Progenitor cell of endocrine pancreas (in vitro differentiated cells): ENCODE data around the gene KLHDC8A. TPM values are rescaled to one million over a fixed set of nuclear protein-coding genes. Genes with fewer than 3 reads are reported as not detected.

Experiments
- DNase-seq: peaks from one replicate; pipeline ENCODE4 v3.0.0; 2021; ENCODE audit warnings: low spot score; ENCODE audit not compliant: unreplicated experiment
- H3K27ac Mint-ChIP-seq: 2 replicates; pipeline ENCODE4 v1.8.0; 2021; ENCODE audit warnings: mild to moderate bottlenecking, moderate library complexity, mixed read lengths
- H3K27me3 Mint-ChIP-seq: 2 replicates; pipeline ENCODE4 v1.8.0; 2021; ENCODE audit warnings: mixed read lengths
- H3K36me3 Mint-ChIP-seq: 2 replicates; pipeline ENCODE4 v1.8.0; 2022; ENCODE audit warnings: mixed read lengths; ENCODE audit not compliant: insufficient read depth
- H3K4me1 Mint-ChIP-seq: 2 replicates; pipeline ENCODE4 v1.8.0; 2021; ENCODE audit warnings: low read depth, mixed read lengths
- H3K4me3 Mint-ChIP-seq: 2 replicates; pipeline ENCODE4 v1.8.0; 2021; ENCODE audit warnings: low read depth, mild to moderate bottlenecking, moderate library complexity, mixed read lengths
- H3K9me3 Mint-ChIP-seq: 2 replicates; pipeline ENCODE4 v1.8.0; 2021; ENCODE audit warnings: low read depth, mixed read lengths
- CTCF ChIP-seq: fragments of 200-600 bp; sonication (generic); IDR thresholded peaks from one replicate; pipeline ENCODE4 v1.5.0; 2021; ENCODE audit warnings: antibody characterized with exemption, mild to moderate bottlenecking; ENCODE audit not compliant: unreplicated experiment
- total RNA-seq: library from RNA; stranded (reverse); gene quantifications from 2 replicates; pipeline ENCODE4 v1.2.1, GENCODE V29; 2021

The KLHDC8A gene
- total RNA-seq, 1 donor from 2014 or later, result 0.36 TPM

DNA sequence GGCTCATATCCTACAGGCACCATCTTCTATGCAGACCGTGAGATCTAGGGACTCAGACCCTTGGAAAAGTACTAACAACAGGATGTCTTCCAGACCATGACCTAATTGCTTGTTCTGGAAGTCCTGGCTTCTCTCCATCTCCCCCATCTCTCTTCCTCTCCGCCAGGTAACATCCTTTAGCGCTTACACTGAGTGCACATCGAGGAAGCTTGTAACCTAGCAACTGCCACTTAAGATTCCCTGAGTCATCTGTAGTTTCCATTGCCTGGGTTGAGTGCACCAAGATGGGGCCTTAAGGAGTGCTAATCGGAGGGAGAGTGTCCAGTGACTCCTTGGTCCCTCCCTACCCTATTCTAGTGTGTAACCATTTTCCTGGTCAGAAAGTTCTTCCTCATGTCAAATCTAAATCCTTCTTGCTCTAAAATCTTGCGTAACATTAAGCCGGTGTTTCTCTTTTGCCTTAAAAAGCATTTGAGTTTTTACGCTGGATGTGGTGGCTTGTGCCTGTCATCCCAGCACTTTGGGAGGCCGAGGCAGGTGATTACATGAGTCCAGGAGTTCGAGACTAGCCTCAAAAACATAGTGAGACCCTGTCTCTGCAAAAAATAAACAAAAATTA is 9.7 kb downstream of the KLHDC8A start:
- Mint-ChIP-seq H3K36me3 (no peaks in the 10 kb centered on the region), H3K4me3 (no peak overlapping the region), H3K27ac (no peak overlapping the region), H3K9me3 (no peaks in the 10 kb centered on the region), H3K4me1 (peaks cover 8% of the 10 kb centered on the region), H3K27me3 (peaks cover 82% of the 10 kb centered on the region)
- no peak for DNase-seq
- TF ChIP-seq CTCF, result no peak

GRCh38 chr1:205345761-205346160 is 11.0 kb downstream of the KLHDC8A start:
- H3K36me3 Mint-ChIP-seq, result no peaks in the 10 kb centered on the region
- no peak overlapping the region for H3K4me3 Mint-ChIP-seq
- H3K27me3 Mint-ChIP-seq, result peaks cover 87% of the 10 kb centered on the region
- peaks cover 8% of the 10 kb centered on the region for H3K4me1 Mint-ChIP-seq
- H3K27ac Mint-ChIP-seq, result no peak overlapping the region
- DNase-seq, result no peak
- no peak for TF ChIP-seq CTCF
- H3K9me3 Mint-ChIP-seq, result no peaks in the 10 kb centered on the region

GRCh38 chr1:205344066-205344928 is 12.4 kb downstream of the KLHDC8A start:
- Mint-ChIP-seq H3K4me1 (peaks cover 8% of the 10 kb centered on the region), H3K36me3 (no peaks in the 10 kb centered on the region), H3K27ac (peak overlapping the region; percentile 29), H3K27me3 (peaks cover 84% of the 10 kb centered on the region), H3K9me3 (no peaks in the 10 kb centered on the region), H3K4me3 (peak overlapping the region; percentile 67)
- peak; percentile 20 for DNase-seq
- no peak for TF ChIP-seq CTCF

DNA sequence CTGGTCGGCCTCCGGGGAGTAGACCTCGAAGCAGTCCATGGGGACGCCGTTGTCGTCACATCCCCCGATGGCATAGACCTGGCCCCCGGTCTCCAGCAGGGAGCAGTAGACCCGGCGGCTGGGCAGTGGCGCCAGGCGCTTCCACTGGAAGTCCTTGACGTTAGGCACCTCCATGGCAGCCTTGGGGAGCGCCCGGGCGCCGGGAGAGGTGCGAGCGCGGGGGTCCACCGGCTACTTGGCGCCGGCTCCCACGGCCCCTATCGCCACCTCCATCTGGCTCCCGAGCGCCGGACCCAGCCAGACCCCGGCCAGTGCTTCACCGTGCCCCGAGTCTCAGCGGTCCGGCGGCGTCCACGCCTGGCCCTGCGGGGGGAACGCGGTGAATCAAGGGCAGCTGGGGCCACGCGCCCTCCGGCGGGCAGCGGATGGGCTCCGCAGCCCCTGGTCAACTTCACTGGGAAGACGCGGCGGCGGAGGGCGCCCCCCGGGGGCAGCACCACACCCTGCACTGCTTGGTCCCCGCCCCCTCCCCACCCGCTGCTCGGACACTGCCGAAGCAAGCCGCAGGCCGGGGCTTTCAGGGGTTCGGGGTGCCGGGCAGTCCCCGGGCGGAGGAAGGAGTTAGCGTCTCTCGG is 13.2 kb downstream of the KLHDC8A start:
- H3K4me1 Mint-ChIP-seq, result peaks cover 8% of the 10 kb centered on the region
- H3K4me3 Mint-ChIP-seq, result no peak overlapping the region
- TF ChIP-seq CTCF, result peak; percentile 49
- DNase-seq, result peak; percentile 41
- no peaks in the 10 kb centered on the region for H3K9me3 Mint-ChIP-seq
- H3K27ac Mint-ChIP-seq, result no peak overlapping the region
- peaks cover 85% of the 10 kb centered on the region for H3K27me3 Mint-ChIP-seq
- no peaks in the 10 kb centered on the region for H3K36me3 Mint-ChIP-seq

GRCh38 chr1:205342986-205343385 is 13.7 kb downstream of the KLHDC8A start:
- Mint-ChIP-seq H3K4me1 (peaks cover 8% of the 10 kb centered on the region), H3K4me3 (peak overlapping the region; percentile 44), H3K9me3 (no peaks in the 10 kb centered on the region), H3K36me3 (no peaks in the 10 kb centered on the region), H3K27ac (no peak overlapping the region), H3K27me3 (peaks cover 85% of the 10 kb centered on the region)
- no peak for TF ChIP-seq CTCF
- no peak for DNase-seq
